Inflammatory macrophage treated with lipopolysaccharide for 1 hour (primary cell): Measurements from ENCODE around the gene SYPL2.
"Not testable (repeated sequence)": the region's sequence is repeated elsewhere in the genome, so short reads cannot be mapped to it uniquely, and the experiment has no call there.

Experiments used
- DNase-seq, 2 donors: peaks; one replicate each; pipeline ENCODE4 v3.0.0-alpha.2; 2020 to 2022

SYPL2 gene

GRCh38 chr1:109466452-109467300, at the start of gene SYPL2:
Gene SYPL2, plus strand, starts transcription at chr1:109466546. Its CDS starts 298 bp downstream, at chr1:109466844.
- DNase-seq, result no peak

- DNase-seq, result no peak
Observed at GRCh38 chr1:109423498-109423897, 42.8 kb upstream of the SYPL2 start.

- DNase-seq, result peak; percentile 64 to 76
Observed at GRCh38 chr1:109425391-109426280, 40.7 kb upstream of the SYPL2 start.

GRCh38 chr1:109426281-109427170, 39.8 kb upstream of the SYPL2 start, which contains the start of gene PSMA5:
Gene PSMA5, minus strand, starts transcription at chr1:109426448. Its CDS starts 118 bp downstream, at chr1:109426330.
- DNase-seq, result peak; percentile 97 to 100

- DNase-seq, result peak in 1 of 2 donors; percentile 20
Observed at GRCh38 chr1:109427171-109427467, 39.2 kb upstream of the SYPL2 start.

GRCh38 chr1:109432336-109432735, 34.0 kb upstream of the SYPL2 start:
- DNase-seq, result no peak

- peak; percentile 44 to 72 for DNase-seq
Observed at GRCh38 chr1:109433322-109433721, 33.0 kb upstream of the SYPL2 start.

GRCh38 chr1:109434484-109434883, 31.9 kb upstream of the SYPL2 start:
- DNase-seq, result no peak

GRCh38 chr1:109438798-109439297, 27.5 kb upstream of the SYPL2 start:
- DNase-seq, result peak; percentile 78 to 93

- DNase-seq, result peak in 1 of 2 donors; percentile 18
Observed at GRCh38 chr1:109441069-109441468, 25.3 kb upstream of the SYPL2 start.

GRCh38 chr1:109443476-109443875, 22.9 kb upstream of the SYPL2 start:
- DNase-seq, result no peak

- DNase-seq, result no peak
Observed at GRCh38 chr1:109444346-109444745, 22.0 kb upstream of the SYPL2 start.

- not testable (repeated sequence) for DNase-seq
Observed at GRCh38 chr1:109445949-109446695, 20.2 kb upstream of the SYPL2 start.

- DNase-seq, result no peak
Observed at GRCh38 chr1:109447524-109447923, 18.8 kb upstream of the SYPL2 start.

GRCh38 chr1:109454497-109455133, 11.7 kb upstream of the SYPL2 start:
- DNase-seq, result no peak

GRCh38 chr1:109457819-109458218, 8.5 kb upstream of the SYPL2 start:
- DNase-seq, result no peak

- DNase-seq, result no peak
Observed at GRCh38 chr1:109466125-109466451, 258 bp upstream of the SYPL2 start.

GRCh38 chr1:109467301-109467777, 993 bp downstream of the SYPL2 start:
- no peak for DNase-seq

GRCh38 chr1:109468061-109468460, 1.7 kb downstream of the SYPL2 start:
- DNase-seq, result no peak

- no peak for DNase-seq
Observed at GRCh38 chr1:109468903-109469302, 2.6 kb downstream of the SYPL2 start.

GRCh38 chr1:109470245-109470644, 3.9 kb downstream of the SYPL2 start:
- no peak for DNase-seq
